Erythroblast (primary cell): ENCODE results near the gene PLEKHS1.
"Not testable (repeated sequence)": the region's sequence is repeated elsewhere in the genome, so short reads cannot be mapped to it uniquely, and the experiment has no call there.

Source experiments
- GATA1 ChIP-seq: IDR thresholded peaks from 2 replicates; pipeline ENCODE4 v1.6.1; 2011; ENCODE audit warnings: low read depth, mild to moderate bottlenecking, control low read depth, low read length, moderate library complexity
- POLR2A ChIP-seq: IDR thresholded peaks from 2 replicates; pipeline ENCODE4 v1.6.1; 2011; ENCODE audit warnings: mild to moderate bottlenecking, low read length

- TF ChIP-seq GATA1, POLR2A: not testable (repeated sequence)
Observed at GRCh38 chr10:113821306-113821705, 69.8 kb downstream of the PLEKHS1 start.
